HepG2 (cell line): ENCODE data around the gene SPATA33. TPM values are rescaled to one million over a fixed set of nuclear protein-coding genes. Genes with fewer than 3 reads are reported as not detected.

ENCODE experiments used
- BORCS8-MEF2B ChIP-seq: sonication (generic); formaldehyde crosslinking; IDR thresholded peaks from 2 replicates; pipeline ENCODE4 v1.8.0; 2022; ENCODE audit warnings: mild to moderate bottlenecking, missing genetic modification reagents
- KDM2A ChIP-seq: sonication (generic); formaldehyde crosslinking; IDR thresholded peaks from 2 replicates; pipeline ENCODE4 v1.4.0; 2020; ENCODE audit warnings: low read depth, missing genetic modification reagents, borderline replicate concordance
- REPIN1 ChIP-seq: sonication (generic); formaldehyde crosslinking; IDR thresholded peaks from 2 replicates; pipeline ENCODE4 v1.8.0; 2022; ENCODE audit warnings: missing genetic modification reagents, low read depth, mild to moderate bottlenecking, borderline replicate concordance
- SAFB2 ChIP-seq: sonication (generic); formaldehyde crosslinking; IDR thresholded peaks from 2 replicates; pipeline ENCODE4 v1.5.1; 2020; ENCODE audit warnings: missing genetic modification reagents, low read depth, mild to moderate bottlenecking, borderline replicate concordance
- SP4 ChIP-seq: sonication (generic); formaldehyde crosslinking; IDR thresholded peaks from 2 replicates; pipeline ENCODE4 v1.8.1; 2023; ENCODE audit warnings: mild to moderate bottlenecking, missing genetic modification reagents
- ZBTB14 ChIP-seq: sonication (generic); formaldehyde crosslinking; IDR thresholded peaks from 2 replicates; pipeline ENCODE4 v1.4.0; 2020; ENCODE audit warnings: missing genetic modification reagents
- ZNF256 ChIP-seq: sonication (generic); formaldehyde crosslinking; conservative IDR thresholded peaks from 2 replicates; pipeline ENCODE4 v1.4.0; 2020; ENCODE audit warnings: missing genetic modification reagents
- ZNF512 ChIP-seq: sonication (generic); formaldehyde crosslinking; IDR thresholded peaks from 2 replicates; pipeline ENCODE4 v1.4.0; 2020; ENCODE audit warnings: mild to moderate bottlenecking, missing genetic modification reagents
- ZNF567 ChIP-seq: sonication (generic); formaldehyde crosslinking; IDR thresholded peaks from 2 replicates; pipeline ENCODE4 v1.8.1; 2023; ENCODE audit warnings: mild to moderate bottlenecking, missing genetic modification reagents, borderline replicate concordance
- ZNF569 ChIP-seq: sonication (generic); formaldehyde crosslinking; IDR thresholded peaks from 2 replicates; pipeline ENCODE4 v1.5.0; 2020; ENCODE audit warnings: mild to moderate bottlenecking, missing genetic modification reagents, moderate library complexity, borderline replicate concordance
- ZNF589 ChIP-seq: sonication (generic); formaldehyde crosslinking; conservative IDR thresholded peaks from 2 replicates; pipeline ENCODE4 v1.8.0; 2022; ENCODE audit warnings: mild to moderate bottlenecking, moderate library complexity, missing genetic modification reagents
- ZNF616 ChIP-seq: sonication (generic); formaldehyde crosslinking; IDR thresholded peaks from 2 replicates; pipeline ENCODE4 v1.5.0; 2020; ENCODE audit warnings: low read depth, mild to moderate bottlenecking, missing genetic modification reagents
- ZNF720 ChIP-seq: sonication (generic); formaldehyde crosslinking; IDR thresholded peaks from 2 replicates; pipeline ENCODE4 v1.4.0; 2020; ENCODE audit warnings: missing genetic modification reagents
- ZSCAN5A ChIP-seq: sonication (generic); formaldehyde crosslinking; IDR thresholded peaks from 2 replicates; pipeline ENCODE4 v1.8.0; 2022; ENCODE audit warnings: mild to moderate bottlenecking, missing genetic modification reagents, borderline replicate concordance
- polyA plus RNA-seq, 8 experiments: library from polyadenylated mRNA; depleted of rRNA in 3 of 8; stranded (reverse) in 7 of 8; unstranded in 1 of 8; fragments of >200 nt; fragmentation: Illumina TruSeq in 4 of 8; extraction: Trizol in 4 of 8; gene quantifications; 2 replicates each; pipeline versions ENCODE4 v1.2.1 to v1.2.3, GENCODE V29; 2011 to 2016; ENCODE audit warnings: low read depth in 4 of 8, missing spikeins in 1 of 8, mixed read lengths in 1 of 8; ENCODE audit not compliant: insufficient read depth in 1 of 8
- total RNA-seq, 5 experiments: library from RNA; depleted of rRNA; stranded (reverse); fragments of >200 nt; fragmentation: Illumina TruSeq; extraction: Trizol; gene quantifications; 2 replicates each; pipeline ENCODE4 v1.2.3, GENCODE V29; 2016; ENCODE audit warnings: low read depth in 1 of 5
- TF ChIP-seq, protein P1 (sequence below): sonication (generic); formaldehyde crosslinking; IDR thresholded peaks from 2 replicates; pipeline ENCODE4 v1.4.0; 2020; ENCODE audit warnings: missing genetic modification reagents, borderline replicate concordance
- TF ChIP-seq, protein P2 (sequence below): sonication (generic); formaldehyde crosslinking; conservative IDR thresholded peaks from 2 replicates; pipeline ENCODE4 v1.5.0; 2020; ENCODE audit warnings: missing genetic modification reagents
- TF ChIP-seq, protein P3 (sequence below): sonication (generic); formaldehyde crosslinking; IDR thresholded peaks from 2 replicates; pipeline ENCODE4 v1.5.1; 2020; ENCODE audit warnings: missing genetic modification reagents, mild to moderate bottlenecking, borderline replicate concordance

The SPATA33 gene
- total and polyA plus RNA-seq, 2 of the 13 experiments (the other 11 are each of a cell fraction or from before 2014, with no cell fraction given) = 5.7 to 11.0 TPM

DNA sequence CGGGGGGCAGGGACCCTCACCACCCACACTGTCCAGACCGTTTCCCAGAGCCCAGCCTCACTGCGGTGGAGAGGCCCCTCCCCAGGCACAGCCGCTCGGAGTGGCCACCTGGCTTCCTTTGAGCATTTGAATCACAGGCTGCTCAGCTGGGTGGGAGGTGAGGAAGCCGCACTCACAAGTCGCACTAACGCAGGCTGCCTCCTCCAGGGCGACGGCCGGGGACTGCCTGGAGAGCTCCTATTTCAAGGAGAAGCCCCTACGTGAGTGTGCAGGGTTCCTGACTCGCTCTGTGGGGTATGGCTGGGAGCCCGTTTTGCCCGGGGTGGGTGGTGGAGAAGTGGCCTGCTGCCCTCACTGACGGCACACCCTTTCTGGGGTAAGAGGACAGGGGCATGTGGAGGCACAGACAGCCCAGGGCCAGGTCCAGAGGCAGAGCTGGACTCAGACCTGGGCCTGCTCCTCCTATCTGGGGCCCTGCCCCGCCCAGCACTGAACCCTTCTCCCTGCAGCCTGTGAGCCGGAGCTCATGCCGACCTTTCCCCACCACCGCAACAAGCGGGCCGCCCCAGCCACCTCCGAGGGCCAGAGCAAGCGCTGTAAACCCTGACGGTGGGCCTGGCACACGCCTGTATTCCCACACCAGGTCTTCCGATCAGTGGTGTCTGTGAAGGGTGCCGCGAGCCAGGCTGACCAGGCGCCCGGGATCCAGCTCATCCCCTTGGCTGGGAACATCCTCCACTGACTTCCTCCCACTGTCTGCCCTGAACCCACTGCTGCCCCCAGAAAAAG, 37.6 kb downstream of the SPATA33 start (continued):
- TF ChIP-seq ZSCAN5A (CRISPR knock-in tag) = 0 out of 2 replicates have a peak, but pooled peaks have one; percentile 69
- TF ChIP-seq, protein P1, sequence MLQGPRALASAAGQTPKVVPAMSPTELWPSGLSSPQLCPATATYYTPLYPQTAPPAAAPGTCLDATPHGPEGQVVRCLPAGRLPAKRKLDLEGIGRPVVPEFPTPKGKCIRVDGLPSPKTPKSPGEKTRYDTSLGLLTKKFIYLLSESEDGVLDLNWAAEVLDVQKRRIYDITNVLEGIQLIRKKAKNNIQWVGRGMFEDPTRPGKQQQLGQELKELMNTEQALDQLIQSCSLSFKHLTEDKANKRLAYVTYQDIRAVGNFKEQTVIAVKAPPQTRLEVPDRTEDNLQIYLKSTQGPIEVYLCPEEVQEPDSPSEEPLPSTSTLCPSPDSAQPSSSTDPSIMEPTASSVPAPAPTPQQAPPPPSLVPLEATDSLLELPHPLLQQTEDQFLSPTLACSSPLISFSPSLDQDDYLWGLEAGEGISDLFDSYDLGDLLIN (CRISPR knock-in tag) = peak; percentile 65; the same call in 1 of the 2 replicates
- 0 out of 2 replicates have a peak, but pooled peaks have one; percentile 24 for TF ChIP-seq SP4 (CRISPR knock-in tag)
- TF ChIP-seq ZNF512 = no peak
- TF ChIP-seq, protein P2, sequence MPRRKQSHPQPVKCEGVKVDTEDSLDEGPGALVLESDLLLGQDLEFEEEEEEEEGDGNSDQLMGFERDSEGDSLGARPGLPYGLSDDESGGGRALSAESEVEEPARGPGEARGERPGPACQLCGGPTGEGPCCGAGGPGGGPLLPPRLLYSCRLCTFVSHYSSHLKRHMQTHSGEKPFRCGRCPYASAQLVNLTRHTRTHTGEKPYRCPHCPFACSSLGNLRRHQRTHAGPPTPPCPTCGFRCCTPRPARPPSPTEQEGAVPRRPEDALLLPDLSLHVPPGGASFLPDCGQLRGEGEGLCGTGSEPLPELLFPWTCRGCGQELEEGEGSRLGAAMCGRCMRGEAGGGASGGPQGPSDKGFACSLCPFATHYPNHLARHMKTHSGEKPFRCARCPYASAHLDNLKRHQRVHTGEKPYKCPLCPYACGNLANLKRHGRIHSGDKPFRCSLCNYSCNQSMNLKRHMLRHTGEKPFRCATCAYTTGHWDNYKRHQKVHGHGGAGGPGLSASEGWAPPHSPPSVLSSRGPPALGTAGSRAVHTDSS (CRISPR knock-in tag) = no peak
- TF ChIP-seq ZBTB14 (CRISPR knock-in tag) = no peak
- TF ChIP-seq, protein P3, sequence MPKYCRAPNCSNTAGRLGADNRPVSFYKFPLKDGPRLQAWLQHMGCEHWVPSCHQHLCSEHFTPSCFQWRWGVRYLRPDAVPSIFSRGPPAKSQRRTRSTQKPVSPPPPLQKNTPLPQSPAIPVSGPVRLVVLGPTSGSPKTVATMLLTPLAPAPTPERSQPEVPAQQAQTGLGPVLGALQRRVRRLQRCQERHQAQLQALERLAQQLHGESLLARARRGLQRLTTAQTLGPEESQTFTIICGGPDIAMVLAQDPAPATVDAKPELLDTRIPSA = no peak
- peak; percentile 82 for TF ChIP-seq ZNF256 (CRISPR knock-in tag)
- no peak for TF ChIP-seq ZNF720
- TF ChIP-seq KDM2A (CRISPR knock-in tag) = peak; percentile 86
- no peak for TF ChIP-seq ZNF569 (CRISPR knock-in tag)
- TF ChIP-seq ZNF616 (CRISPR knock-in tag) = no peak
- TF ChIP-seq ZNF567 (CRISPR knock-in tag) = peak; percentile 67; the same call in 1 of the 2 replicates
- 0 out of 2 replicates have a peak, but pooled peaks have one; percentile 77 for TF ChIP-seq SAFB2 (CRISPR knock-in tag)
- 0 out of 2 replicates have a peak, but pooled peaks have one; percentile 16 for TF ChIP-seq ZNF589
- TF ChIP-seq BORCS8-MEF2B (CRISPR knock-in tag) = peak; percentile 91
- peak; percentile 85 for TF ChIP-seq REPIN1 (CRISPR knock-in tag)
